Mucosa of rectum (tissue), 2 donors: ENCODE data around the gene FAM163A.

Experiments used
- H3K27ac ChIP-seq, 2 donors: one replicate each; pipeline ENCODE4 v1.7.0; 2013; ENCODE audit warnings: inconsistent platforms in 2 of 2, low read depth in 2 of 2, low read length in 2 of 2
- H3K27me3 ChIP-seq, 2 donors: one replicate each; pipeline ENCODE4 v1.7.0; 2013; ENCODE audit warnings: low read length in 2 of 2; ENCODE audit not compliant: control insufficient read depth in 2 of 2, insufficient read depth in 2 of 2
- H3K36me3 ChIP-seq, 2 donors: one replicate each; pipeline ENCODE4 v1.7.0; 2013; ENCODE audit warnings: low read length in 2 of 2; ENCODE audit not compliant: control insufficient read depth in 2 of 2, insufficient read depth in 2 of 2
- H3K4me1 ChIP-seq, 2 donors: one replicate each; pipeline ENCODE4 v1.7.0; 2013; ENCODE audit warnings: low read length in 2 of 2, mild to moderate bottlenecking in 1 of 2; ENCODE audit not compliant: control insufficient read depth in 2 of 2, insufficient read depth in 2 of 2
- H3K4me3 ChIP-seq, 2 donors: one replicate each; pipeline ENCODE4 v1.7.0; 2013; ENCODE audit warnings: low read length in 2 of 2
- H3K9ac ChIP-seq, 2 donors: one replicate each; pipeline ENCODE4 v1.7.0; 2013; ENCODE audit warnings: low read length in 2 of 2, low read depth in 1 of 2, mild to moderate bottlenecking in 1 of 2
- H3K9me3 ChIP-seq, 2 donors: one replicate each; pipeline ENCODE4 v1.7.0; 2013; ENCODE audit warnings: low read length in 2 of 2; ENCODE audit not compliant: control insufficient read depth in 2 of 2
- donor health status: healthy.
- donor health status: Normal muscosa, but diverticular disease.

Gene FAM163A

GRCh38 chr1:179785728-179786127 is 42.6 kb downstream of the FAM163A start:
- no peaks in the 10 kb centered on the region for H3K27me3 ChIP-seq
- no peaks in the 10 kb centered on the region for H3K4me1 ChIP-seq
- H3K9me3 ChIP-seq = no peaks in the 10 kb centered on the region
- no peak overlapping the region for H3K4me3 ChIP-seq
- H3K27ac ChIP-seq = no peak overlapping the region
- H3K9ac ChIP-seq = no peak overlapping the region
- H3K36me3 ChIP-seq = no peaks in the 10 kb centered on the region

DNA sequence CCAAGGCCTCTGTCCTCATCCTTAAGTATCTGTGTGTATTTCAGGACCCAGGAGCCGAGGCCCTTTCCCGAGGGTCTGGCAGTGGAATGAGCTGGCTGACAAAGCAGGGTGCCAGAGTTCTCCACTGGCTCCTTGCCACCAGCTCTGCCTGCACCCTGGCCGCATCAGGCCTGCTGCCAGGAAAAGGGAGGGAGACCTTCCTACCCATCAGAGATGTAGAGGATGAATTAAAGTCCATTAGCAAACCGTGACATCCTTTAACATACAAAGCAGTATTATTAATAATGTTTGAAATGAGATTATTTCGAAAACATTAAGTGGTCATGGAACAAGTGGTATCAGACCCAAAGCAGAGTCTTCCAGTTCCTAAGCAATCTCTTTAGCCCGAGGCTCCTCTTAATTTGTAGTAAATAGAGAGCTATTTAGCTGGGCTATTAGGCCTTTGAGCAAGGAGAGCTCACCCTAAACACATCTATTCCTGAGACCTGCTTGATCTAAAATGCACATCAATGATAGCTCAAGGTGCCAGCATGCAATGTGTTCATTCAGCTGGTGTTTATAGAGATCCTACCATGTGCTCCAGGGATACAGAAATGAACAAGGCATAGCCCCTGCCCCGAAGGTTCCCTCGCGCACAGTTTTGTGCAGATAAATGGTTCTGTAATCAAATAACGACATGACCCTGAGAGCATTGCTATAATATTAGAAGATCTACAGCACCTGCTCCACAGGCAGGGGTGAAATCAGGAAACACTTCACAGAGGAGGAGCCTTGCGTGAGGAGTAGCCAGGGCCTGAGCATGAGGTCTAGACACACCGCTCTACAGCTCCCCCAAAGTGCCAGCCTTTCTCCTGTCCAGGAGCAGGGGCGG is 44.0 kb downstream of the FAM163A start:
- Histone ChIP-seq H3K9me3 (no peaks in the 10 kb centered on the region), H3K9ac (no peak overlapping the region), H3K27ac (no peak overlapping the region), H3K27me3 (no peaks in the 10 kb centered on the region), H3K4me1 (no peaks in the 10 kb centered on the region), H3K36me3 (no peaks in the 10 kb centered on the region), H3K4me3 (no peak overlapping the region)

DNA sequence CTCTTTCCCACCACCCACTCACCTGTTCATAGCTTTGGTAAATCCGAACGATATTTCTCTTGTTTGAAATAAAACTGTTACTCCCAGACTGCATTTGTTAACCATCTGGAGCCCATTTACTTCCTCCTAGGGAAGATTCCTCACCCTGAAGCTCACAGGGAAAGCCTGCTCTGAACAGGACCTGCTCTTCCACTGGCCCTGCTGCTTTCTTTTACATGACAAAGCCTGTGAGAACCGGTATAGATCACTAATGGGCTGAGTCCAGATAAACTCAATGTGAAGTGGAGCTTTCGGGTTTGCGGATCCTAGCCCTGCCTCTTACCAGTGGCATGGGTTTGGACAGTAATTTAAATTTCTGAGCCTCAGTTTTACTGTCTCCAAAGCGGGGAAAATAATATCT is 45.2 kb downstream of the FAM163A start:
- Histone ChIP-seq H3K4me3 (no peak overlapping the region), H3K36me3 (no peaks in the 10 kb centered on the region), H3K27ac (no peak overlapping the region), H3K9ac (no peak overlapping the region), H3K27me3 (no peaks in the 10 kb centered on the region), H3K9me3 (no peaks in the 10 kb centered on the region), H3K4me1 (no peaks in the 10 kb centered on the region)

- H3K9ac ChIP-seq = no peak overlapping the region
- H3K27me3 ChIP-seq = no peaks in the 10 kb centered on the region
- H3K4me3 ChIP-seq = no peak overlapping the region
- no peaks in the 10 kb centered on the region for H3K4me1 ChIP-seq
- no peaks in the 10 kb centered on the region for H3K9me3 ChIP-seq
- no peak overlapping the region for H3K27ac ChIP-seq
- no peaks in the 10 kb centered on the region for H3K36me3 ChIP-seq
These were observed 50.2 kb downstream of the FAM163A start for GRCh38 chr1:179793281-179793680.

DNA sequence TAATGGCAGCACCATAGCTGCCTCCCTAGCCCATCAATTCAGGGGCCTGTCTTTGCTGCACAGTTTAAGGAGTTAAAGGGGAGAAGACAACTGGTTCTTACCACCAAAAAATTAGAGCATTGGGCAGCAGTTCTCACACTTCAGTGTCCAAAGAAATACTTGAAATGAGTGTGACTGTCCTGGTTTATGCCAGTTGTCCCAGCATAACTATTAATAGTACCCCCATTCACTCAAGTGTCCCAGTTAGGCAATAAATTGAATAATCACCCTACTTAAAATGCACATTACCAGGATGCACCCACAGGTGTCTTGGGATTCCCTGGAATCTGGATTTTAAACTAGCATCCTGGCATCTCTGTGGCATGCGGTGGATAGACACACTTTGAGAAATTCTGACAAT is 51.1 kb downstream of the FAM163A start:
- H3K9me3 ChIP-seq = no peaks in the 10 kb centered on the region
- H3K27me3 ChIP-seq = no peaks in the 10 kb centered on the region

DNA sequence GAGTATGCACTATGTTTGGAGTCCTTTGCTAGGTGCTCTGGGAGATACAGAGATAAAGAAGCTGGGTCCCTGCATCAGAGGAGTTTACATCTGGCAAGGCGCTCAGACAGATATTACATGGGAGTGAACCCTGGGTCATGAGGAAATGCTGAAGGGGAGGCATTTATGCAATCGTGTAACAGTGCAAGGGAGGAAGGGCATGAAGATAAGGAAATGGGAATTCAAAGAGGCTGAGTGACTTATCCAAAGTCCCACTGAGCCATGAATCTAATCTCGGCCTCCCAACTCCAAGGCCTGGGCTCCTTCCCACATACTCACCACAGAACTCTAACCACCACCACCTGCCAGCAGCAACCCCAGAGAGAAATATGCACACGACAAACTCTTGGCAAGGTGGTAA is 51.6 kb downstream of the FAM163A start:
- no peaks in the 10 kb centered on the region for H3K9me3 ChIP-seq
- no peak overlapping the region for H3K9ac ChIP-seq
- H3K27me3 ChIP-seq = no peaks in the 10 kb centered on the region
- H3K27ac ChIP-seq = no peak overlapping the region
- H3K4me3 ChIP-seq = no peak overlapping the region
- no peaks in the 10 kb centered on the region for H3K4me1 ChIP-seq
- no peaks in the 10 kb centered on the region for H3K36me3 ChIP-seq

More for the DNA sequence above, 51.1 kb downstream of the FAM163A start:
- Histone ChIP-seq H3K9ac (no peak overlapping the region), H3K4me3 (no peak overlapping the region), H3K36me3 (no peaks in the 10 kb centered on the region), H3K4me1 (no peaks in the 10 kb centered on the region), H3K27ac (no peak overlapping the region)

DNA sequence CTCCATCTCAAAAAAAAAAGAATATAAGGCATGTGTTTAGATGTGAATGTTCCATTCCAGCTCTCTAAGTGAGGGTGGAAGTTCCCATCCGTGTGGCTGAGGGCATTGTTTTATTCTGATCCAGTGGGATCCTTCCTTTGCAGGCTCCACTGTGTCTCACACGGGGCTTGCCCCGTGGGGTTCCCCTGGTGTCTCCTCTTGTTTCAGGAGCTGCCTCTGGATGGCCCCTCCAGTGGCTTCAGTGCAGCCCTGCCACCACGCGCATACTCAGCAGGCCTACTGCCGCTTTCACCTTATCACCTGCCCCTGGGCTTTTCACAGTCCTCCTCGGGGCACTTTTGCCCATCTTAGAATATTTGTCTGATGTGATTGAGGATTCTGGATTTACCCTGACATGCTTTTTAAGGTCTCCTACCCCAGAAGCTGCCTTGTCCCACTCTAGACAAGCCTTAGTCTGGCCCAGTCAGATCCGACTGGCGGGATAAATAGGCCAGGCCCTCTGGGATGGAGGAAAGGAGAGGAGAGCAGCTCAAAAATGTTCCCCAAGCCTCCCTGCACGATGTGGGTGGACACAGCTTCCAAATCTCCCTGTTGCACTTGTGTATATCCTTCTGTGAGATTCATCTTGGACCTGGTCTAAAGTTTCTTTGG is 55.2 kb downstream of the FAM163A start:
- H3K27me3 ChIP-seq = no peaks in the 10 kb centered on the region
- H3K27ac ChIP-seq = no peak overlapping the region
- H3K4me3 ChIP-seq = no peak overlapping the region
- H3K36me3 ChIP-seq = no peaks in the 10 kb centered on the region
- H3K4me1 ChIP-seq = no peaks in the 10 kb centered on the region
- no peaks in the 10 kb centered on the region for H3K9me3 ChIP-seq
- no peak overlapping the region for H3K9ac ChIP-seq

DNA sequence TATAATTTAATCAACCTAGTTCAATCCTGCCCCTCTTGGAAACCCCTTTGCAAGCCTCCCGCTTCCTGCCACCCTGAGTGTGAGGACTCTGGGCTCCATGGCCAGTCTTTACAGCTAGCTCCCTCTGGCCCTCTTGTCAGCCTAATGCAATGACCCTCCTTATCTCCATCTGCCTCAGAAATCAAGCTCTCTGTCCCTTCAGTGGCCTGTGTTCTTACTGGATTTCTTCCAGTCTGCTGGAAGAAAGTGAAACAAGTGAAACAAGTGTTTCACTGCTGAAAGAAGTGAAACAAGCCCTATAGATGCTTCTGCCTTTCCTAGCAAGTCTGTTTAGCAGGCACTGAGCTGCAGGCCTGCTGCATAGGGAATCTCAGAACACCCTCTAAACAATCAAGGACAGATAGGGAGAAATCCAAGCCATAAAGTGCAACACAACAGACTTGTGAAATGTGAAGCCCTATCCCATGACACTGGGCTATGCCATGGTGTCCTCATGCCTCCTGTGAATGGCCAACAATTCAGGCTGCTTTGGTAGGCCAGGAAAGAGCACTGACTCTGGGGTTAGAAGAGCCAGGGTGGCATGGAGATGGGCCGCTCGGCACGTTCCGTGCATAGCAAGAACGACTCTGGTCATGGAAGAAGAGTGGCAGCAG is 55.9 kb downstream of the FAM163A start:
- H3K27me3 ChIP-seq = no peaks in the 10 kb centered on the region
- no peak overlapping the region for H3K27ac ChIP-seq
- no peak overlapping the region for H3K9ac ChIP-seq

DNA sequence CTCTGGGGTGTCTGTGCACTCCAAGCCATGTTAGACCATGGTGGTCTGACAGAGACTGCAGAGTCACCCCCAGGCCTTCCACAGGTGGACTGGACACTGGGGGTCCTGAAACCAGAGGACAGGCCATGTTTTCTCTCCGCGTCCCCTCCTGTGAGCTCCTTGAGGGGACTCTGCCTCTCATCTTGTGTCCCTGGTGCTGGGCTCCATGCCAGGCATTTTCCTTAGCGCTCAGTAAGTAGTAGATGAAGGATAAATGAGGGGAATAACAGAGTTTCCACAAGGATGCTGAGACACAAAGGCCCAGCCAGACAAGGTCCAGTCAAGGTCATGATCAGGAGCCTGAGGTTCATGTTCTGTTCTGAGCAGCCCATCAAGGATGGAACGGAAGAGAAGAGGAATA is 57.4 kb downstream of the FAM163A start:
- no peaks in the 10 kb centered on the region for H3K4me1 ChIP-seq
- H3K9ac ChIP-seq = no peak overlapping the region
- H3K27me3 ChIP-seq = no peaks in the 10 kb centered on the region
- no peaks in the 10 kb centered on the region for H3K36me3 ChIP-seq
- H3K27ac ChIP-seq = no peak overlapping the region
- no peaks in the 10 kb centered on the region for H3K9me3 ChIP-seq
- no peak overlapping the region for H3K4me3 ChIP-seq

More for the DNA sequence above, 55.9 kb downstream of the FAM163A start:
- Histone ChIP-seq H3K36me3 (no peaks in the 10 kb centered on the region), H3K9me3 (no peaks in the 10 kb centered on the region), H3K4me3 (no peak overlapping the region), H3K4me1 (no peaks in the 10 kb centered on the region)

- Histone ChIP-seq H3K4me1 (no peaks in the 10 kb centered on the region), H3K27me3 (no peaks in the 10 kb centered on the region), H3K27ac (no peak overlapping the region), H3K36me3 (no peaks in the 10 kb centered on the region), H3K4me3 (no peak overlapping the region), H3K9ac (no peak overlapping the region), H3K9me3 (no peaks in the 10 kb centered on the region)
These were observed 60.0 kb downstream of the FAM163A start for GRCh38 chr1:179803104-179803503.
